NCI-H1105 (cell line): Measurements from ENCODE around the gene IL5RA.

Experiments used
- DNase-seq: peaks from one replicate; lab custom pipeline; 2025; lab: John Stamatoyannopoulos, UW

Gene IL5RA, protein sequence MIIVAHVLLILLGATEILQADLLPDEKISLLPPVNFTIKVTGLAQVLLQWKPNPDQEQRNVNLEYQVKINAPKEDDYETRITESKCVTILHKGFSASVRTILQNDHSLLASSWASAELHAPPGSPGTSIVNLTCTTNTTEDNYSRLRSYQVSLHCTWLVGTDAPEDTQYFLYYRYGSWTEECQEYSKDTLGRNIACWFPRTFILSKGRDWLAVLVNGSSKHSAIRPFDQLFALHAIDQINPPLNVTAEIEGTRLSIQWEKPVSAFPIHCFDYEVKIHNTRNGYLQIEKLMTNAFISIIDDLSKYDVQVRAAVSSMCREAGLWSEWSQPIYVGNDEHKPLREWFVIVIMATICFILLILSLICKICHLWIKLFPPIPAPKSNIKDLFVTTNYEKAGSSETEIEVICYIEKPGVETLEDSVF

GRCh38 chr3:3110299-3110630 lies at the start of gene IL5RA:
IL5RA (minus strand) TSS chr3:3110374; CDS start chr3:3104984, 5,390 bp downstream.
- no peak for DNase-seq

DNA sequence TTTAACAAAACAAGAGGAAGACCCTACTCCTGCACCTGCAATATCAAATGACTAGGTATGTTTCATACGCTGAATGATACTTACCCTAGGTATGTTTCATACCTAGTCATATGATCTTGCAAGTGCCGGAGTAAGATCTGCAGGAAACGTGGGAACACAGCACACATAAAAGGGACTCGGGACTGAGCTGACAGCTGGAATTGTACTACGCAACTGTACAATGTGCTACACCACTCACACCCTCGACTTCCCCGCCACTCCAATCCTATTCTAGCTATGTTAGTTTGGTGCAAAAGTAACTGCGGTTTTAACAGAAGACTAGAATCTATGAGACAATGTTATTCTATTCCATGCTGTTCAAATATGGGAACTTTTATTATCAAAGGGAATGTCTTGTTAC lies 47.3 kb upstream of the IL5RA start:
- DNase-seq = no peak

DNA sequence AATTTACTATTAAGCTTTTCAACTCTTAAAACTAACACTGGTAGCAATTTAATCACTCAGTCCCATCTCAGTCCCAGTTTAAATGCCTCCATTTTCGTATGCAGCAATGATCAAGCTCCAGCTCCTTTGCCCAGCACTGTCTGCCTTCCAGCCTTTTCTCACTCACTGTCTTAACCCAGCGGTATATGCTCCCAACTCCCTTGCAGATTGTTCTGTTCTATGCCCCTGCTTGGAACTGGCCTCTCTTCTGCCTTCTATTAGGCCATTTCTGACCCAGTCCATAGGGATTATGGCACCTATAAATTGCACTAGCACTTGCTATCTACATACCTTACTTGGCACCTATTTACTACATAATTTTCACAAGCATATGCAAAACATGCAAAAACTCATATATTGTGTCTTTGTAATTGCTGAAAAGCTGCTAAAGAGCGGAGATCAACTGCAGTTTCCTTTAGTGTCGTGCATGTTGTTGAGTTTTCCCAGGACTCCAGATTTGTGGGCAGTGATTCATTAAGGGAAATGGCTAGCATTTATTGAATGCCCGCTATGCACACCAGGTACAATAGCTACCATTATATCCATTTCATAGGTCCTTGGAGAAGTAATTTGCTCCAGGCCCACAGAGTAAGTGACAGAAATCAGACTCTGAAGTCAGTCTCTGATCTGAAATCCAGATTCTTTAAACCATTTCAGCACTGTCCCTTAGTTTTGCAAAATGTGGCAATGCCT lies 44.9 kb upstream of the IL5RA start:
- DNase-seq = no peak

- no peak for DNase-seq
These were observed 41.3 kb upstream of the IL5RA start for GRCh38 chr3:3151513-3151912.

- DNase-seq = no peak
These were observed 39.4 kb upstream of the IL5RA start for GRCh38 chr3:3149560-3149959.

GRCh38 chr3:3145831-3146230 lies 35.7 kb upstream of the IL5RA start:
- DNase-seq = no peak

- no peak for DNase-seq
These were observed 31.8 kb upstream of the IL5RA start for GRCh38 chr3:3141939-3142338.

DNA sequence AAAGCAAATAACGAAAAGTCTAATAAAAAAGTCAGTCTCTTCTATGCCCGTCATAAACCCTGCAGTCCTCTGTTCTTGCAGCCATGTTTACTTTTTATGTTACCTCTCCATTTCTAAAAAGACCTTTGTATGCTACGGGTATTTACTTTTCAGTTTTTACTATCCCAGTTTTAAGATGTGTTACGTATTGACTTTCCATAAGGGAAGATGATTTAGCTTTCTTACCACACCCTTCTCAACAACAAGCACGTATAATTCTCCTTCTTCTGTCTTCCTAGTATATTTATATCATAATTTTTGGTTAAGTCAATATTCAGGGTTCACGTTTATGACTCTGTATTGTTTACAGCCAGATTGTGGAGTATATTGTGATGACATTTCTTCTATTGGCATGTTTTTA lies 27.4 kb upstream of the IL5RA start:
- DNase-seq = no peak

DNA sequence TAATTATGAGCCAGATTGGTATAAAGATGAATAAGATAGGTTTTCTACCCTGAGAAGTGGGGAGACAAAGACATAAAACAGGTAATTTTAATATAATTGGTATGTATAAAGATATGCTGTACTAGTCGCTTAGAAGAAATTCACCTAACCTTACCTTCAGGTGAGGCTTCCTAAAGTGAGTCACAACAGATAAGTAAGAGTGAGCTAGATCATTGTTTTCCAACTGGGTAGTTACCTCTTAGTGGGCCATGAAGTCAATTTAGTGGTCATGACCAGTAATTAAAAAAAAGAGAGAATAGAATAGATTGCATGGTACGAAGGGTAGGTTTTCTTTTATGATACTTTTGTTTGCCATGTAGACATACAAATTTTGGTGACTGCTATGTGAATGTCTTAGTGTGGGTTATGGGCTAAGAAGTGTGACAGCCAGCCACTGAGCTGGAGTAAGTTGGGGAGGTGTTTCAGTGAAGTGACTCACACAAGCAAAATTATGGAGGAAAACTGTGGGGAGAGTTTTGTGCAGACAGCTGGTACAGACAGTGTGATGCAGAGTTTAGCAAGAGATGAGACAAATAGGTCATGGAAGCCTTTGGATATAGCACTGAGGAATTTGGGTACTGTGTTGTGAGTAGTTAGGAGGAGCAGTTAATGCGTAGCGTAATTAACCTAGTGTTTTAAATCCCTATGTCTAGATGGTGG lies 24.7 kb upstream of the IL5RA start:
- no peak for DNase-seq

GRCh38 chr3:3133500-3133899 lies 23.3 kb upstream of the IL5RA start:
- DNase-seq = no peak

DNA sequence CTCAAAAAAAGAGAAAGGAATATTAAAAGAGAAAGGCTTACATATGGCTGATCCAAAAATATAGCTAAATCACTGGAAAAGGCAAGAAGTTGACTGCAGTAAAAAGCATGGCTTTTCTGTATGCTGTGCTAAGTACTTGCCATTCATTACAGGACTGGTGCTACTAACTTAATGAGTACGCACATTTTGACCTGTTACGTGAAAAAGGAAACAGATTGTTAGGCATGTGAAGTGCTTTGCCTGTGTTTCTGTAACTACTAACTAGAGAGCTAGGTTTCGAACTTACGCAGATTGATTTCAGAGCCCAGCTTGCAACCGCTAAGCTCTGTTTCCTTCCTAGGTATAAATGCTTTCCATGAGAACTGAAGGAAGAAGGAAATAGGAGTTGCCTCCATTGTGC lies 19.4 kb upstream of the IL5RA start:
- no peak for DNase-seq

- no peak for DNase-seq
These were observed 17.3 kb upstream of the IL5RA start for GRCh38 chr3:3127432-3128010.

DNA sequence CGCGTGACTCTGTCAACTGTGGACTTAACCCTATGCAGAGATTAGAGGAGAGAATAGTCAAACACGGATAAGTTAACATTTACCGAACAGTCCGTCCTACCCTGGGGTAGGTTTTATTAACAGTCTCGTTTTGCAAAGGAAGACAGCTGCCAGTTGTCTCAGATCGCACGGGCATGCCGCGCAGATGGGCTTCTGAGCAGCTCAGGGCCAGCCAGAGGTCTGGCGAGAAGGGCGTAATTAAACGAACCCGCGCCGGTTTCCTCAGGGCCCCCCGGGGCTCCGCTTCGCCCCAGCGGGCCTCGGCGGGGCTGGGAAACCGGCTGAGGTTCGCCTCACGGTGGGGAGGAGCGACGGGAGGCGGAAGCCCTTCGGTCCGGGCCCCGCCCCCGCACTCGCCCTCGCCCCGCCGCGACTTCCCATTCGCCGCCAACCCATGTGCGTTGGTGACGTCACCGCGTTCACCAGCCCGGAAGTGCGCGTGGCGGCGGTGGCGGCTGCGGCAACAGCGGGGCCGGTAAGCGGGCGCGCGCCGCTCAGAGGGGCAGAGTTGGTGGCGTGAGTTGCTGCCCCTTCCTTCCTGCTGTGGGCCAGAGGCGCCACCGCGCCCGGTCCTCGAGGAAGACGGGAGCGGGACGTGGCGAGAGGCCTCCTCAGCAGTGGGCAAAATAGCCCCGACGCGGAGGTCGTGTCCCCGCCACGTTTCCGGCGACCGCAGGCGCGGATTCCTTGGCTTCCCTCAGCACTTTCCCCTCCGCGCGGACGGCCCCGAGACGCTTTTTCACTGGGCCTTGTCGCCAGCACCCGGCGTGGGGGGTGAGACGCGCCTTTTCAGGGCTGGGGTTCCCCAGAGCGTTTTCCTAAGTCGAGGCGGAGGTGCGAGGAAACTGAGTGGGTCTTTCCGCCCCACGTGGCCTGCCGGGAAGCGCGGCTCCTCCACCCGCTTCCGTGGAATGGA lies 16.6 kb upstream of the IL5RA start, which contains the start of gene TRNT1:
TSS of gene TRNT1 (plus strand) at position 464 of the 955 bp plus-strand sequence. CDS start 2,101 bp downstream, outside the sequence.
- peak; percentile 74 for DNase-seq

DNA sequence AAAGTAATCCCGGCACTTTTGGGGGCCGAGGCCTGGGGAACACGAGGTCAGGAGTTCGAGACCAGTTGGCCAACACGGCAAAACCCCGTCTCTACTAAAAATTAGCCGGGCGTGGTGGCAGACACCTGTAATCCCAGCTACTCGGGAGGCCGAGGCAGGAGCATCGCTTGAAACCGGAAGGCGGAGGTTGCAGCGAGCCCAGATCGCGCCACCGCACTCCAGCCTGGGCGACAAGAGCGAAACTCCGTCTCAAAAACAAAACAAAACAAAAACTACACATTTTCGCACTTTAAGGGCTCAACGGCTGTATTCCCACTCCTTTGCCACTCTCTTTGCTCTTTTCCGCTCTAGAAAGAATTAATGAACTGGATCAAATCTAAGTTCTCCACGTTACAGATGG lies 15.8 kb upstream of the IL5RA start:
- no peak for DNase-seq

GRCh38 chr3:3119393-3119851 lies 9.2 kb upstream of the IL5RA start:
- DNase-seq = no peak

GRCh38 chr3:3117651-3118050 lies 7.5 kb upstream of the IL5RA start:
- no peak for DNase-seq

DNA sequence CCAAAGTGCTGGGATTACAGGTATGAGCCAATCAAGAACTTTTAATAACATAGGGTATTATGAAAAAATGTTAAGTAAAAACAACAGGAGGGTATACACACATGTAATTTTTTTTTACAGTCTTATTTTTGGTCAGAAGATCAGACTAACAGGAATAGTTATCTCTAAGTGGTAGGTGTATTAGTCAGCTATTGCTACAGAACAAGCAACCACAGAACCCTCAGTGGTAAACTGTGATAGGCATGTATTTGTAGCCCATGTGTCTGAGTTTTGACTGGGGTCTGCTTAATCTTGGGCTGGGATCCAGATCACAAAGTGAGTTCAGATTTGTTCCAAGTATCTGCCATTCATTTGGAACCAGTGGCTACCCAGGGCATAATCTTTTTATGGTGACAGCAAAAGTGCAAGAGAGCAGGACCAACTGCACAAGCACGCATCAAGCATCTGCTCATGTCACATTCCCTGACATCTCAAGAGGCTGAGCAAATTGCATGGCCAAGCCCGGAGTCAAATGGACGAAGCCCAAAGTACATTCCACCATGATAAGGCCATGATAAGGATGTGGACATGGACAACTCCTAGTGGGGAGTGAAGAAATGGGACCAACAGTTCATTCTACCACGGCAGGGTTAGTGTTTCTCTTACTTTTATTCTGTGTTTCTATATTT lies 3.0 kb upstream of the IL5RA start:
- DNase-seq = no peak

DNA sequence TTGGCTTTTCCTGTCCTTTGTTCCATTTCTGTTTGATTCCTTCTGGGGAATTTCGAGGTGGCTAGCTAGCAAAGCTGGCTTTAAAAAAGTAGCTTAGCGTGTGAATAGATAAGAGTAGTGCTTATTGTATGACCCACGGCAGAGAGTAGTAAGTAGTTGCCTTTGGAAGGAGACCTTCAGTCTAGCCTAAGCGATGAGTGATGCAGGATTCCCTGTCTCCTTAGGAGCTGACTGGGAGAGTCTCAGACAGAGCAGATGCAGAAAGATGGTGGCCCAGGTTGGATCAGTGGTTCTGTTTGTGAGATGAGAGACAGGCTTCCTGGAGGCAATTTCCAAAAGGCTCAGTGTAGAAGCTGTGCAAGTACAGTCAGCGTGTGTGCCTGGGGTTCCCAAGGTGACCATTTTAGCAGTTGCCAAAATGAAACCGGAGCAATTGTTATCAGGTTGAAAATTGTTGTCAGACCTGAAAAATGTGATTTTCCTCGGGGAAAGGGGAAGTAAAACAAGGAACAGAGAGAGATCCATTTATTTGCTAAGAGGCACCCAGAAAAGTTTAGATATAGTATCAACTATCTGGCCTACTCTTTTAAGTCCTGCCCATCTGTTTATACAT lies 681 bp upstream of the IL5RA start:
- no peak for DNase-seq

DNA sequence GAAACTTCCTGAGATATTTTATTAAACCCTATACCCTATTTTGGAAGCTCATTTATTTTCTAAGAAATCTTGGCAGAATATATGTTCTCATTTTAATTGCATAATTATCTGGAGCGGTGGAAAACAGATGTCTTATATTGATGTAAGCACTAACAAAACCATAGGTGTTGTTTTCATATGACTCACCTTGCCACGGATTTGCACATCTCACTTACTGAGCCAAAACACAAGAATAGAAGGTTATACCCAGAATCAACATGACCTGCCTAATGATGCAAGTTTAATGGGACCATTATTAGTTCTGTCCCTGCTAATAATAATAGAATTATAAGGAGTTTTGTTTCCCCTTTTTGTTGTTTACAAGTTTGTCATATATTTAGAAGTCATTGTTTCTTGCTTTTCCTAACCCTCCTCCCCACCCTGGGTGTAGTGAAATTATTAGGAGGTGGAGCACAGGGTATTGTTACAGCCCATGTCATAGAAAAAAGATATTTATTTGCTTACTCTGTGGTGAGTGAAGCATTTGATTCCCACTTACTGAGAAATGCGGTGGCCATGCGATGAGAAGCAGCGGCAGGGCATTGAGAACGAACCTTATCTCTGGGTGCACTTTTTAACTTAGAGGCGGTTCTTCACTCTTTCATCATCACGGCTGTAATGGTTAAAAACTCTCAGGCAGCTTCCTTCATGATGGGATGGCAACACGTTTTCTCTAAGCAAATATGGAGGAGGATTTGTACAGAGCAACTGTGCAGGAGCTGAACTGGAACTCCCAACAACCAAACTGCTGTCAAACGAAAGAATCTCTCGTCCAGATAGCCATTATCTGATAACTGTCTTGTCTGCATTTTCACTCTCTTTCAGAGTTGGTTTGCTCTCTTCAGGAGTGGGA lies 521 bp downstream of the IL5RA start:
- no peak for DNase-seq
